Hematopoietic multipotent progenitor cell treated with erythropoietin and hydrocortisone succinate and interleukin-3 and kit ligand, for 15 days (in vitro differentiated cells): Measurements from ENCODE around the gene DNAL4.
"Not testable (repeated sequence)": the region's sequence is repeated elsewhere in the genome, so short reads cannot be mapped to it uniquely, and the experiment has no call there.

Source experiments
- DNase-seq: peaks from one replicate; pipeline ENCODE4 v3.0.0-alpha.2; 2015; ENCODE audit warnings: low spot score

Gene DNAL4

GRCh38 chr22:38826801-38827200 is 32.9 kb upstream of the DNAL4 start:
- DNase-seq = no peak

- no peak for DNase-seq
Observed at GRCh38 chr22:38826386-38826785, 32.4 kb upstream of the DNAL4 start.

GRCh38 chr22:38824585-38824984 is 30.6 kb upstream of the DNAL4 start:
- DNase-seq = peak; percentile 50

GRCh38 chr22:38823637-38824036 is 29.7 kb upstream of the DNAL4 start:
- DNase-seq = no peak

- no peak for DNase-seq
Observed at GRCh38 chr22:38823076-38823475, 29.1 kb upstream of the DNAL4 start.

- DNase-seq = no peak
Observed at GRCh38 chr22:38820020-38820419, 26.1 kb upstream of the DNAL4 start.

- DNase-seq = no peak
Observed at GRCh38 chr22:38819387-38819940, 25.5 kb upstream of the DNAL4 start.

- no peak for DNase-seq
Observed at GRCh38 chr22:38817196-38817595, 23.3 kb upstream of the DNAL4 start.

GRCh38 chr22:38815842-38816241 is 21.9 kb upstream of the DNAL4 start:
- no peak for DNase-seq

GRCh38 chr22:38811241-38811640 is 17.3 kb upstream of the DNAL4 start:
- DNase-seq = no peak

GRCh38 chr22:38805041-38805593 is 11.2 kb upstream of the DNAL4 start:
- not testable (repeated sequence) for DNase-seq

- DNase-seq = no peak
Observed at GRCh38 chr22:38802671-38803121, 8.8 kb upstream of the DNAL4 start.

- no peak for DNase-seq
Observed at GRCh38 chr22:38799265-38800002, 5.5 kb upstream of the DNAL4 start.

- no peak for DNase-seq
Observed at GRCh38 chr22:38798496-38798895, 4.6 kb upstream of the DNAL4 start.

GRCh38 chr22:38796262-38796957 is 2.5 kb upstream of the DNAL4 start:
- no peak for DNase-seq

GRCh38 chr22:38795569-38795968 is 1.6 kb upstream of the DNAL4 start:
- no peak for DNase-seq

- no peak for DNase-seq
Observed at GRCh38 chr22:38793317-38793716, 626 bp downstream of the DNAL4 start.

- no peak for DNase-seq
Observed at GRCh38 chr22:38792833-38793232, 1.1 kb downstream of the DNAL4 start.

- no peak for DNase-seq
Observed at GRCh38 chr22:38789606-38790005, 4.3 kb downstream of the DNAL4 start.

GRCh38 chr22:38788846-38789245 is 5.1 kb downstream of the DNAL4 start:
- DNase-seq = no peak

GRCh38 chr22:38788021-38788816 is 5.7 kb downstream of the DNAL4 start:
- DNase-seq = no peak

GRCh38 chr22:38786631-38787030 is 7.3 kb downstream of the DNAL4 start:
- no peak for DNase-seq
